AG09309 (cell line): ENCODE data around the gene SERTAD4.
A peak's percentile ranks its signal among the peaks of the same experiment; 100 is the strongest.

Experiments used
- DNase-seq: peaks from one replicate; pipeline ENCODE4 v3.0.0-alpha.2; 2010; ENCODE audit warnings: low read depth
- H3K4me3 ChIP-seq: 2 replicates; pipeline ENCODE4 v1.5.1; 2011; ENCODE audit warnings: mild to moderate bottlenecking, low read depth, low read length, moderate library complexity; ENCODE audit not compliant: control insufficient read depth
- TF ChIP-seq, protein P1 (sequence below): IDR thresholded peaks from 2 replicates; pipeline ENCODE4 v1.5.1; 2011; ENCODE audit warnings: mild to moderate bottlenecking, low read depth, low read length, inconsistent platforms; ENCODE audit not compliant: insufficient read depth, control insufficient read depth; ENCODE audit errors: missing control alignments

Gene SERTAD4

DNA sequence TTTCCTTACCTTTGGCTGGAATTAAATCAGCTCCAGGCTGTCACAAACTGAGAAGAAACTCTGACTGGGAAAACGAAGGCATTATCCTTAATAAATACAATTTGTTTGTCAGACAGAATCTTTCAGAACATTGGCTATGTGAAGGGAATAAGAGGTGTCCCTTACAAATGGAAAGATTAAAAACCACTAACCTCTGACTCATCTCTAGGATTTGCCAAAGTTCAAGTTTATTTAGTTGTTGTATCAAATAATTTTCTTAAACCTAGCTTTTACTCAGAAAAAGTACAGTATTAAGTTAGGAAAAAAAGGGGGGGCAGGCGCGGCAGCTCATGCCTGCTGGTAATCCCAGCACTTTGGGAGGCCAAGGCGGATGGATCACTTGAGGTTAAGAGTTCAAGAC is 15.7 kb downstream of the SERTAD4 start:
- TF ChIP-seq, protein P1, sequence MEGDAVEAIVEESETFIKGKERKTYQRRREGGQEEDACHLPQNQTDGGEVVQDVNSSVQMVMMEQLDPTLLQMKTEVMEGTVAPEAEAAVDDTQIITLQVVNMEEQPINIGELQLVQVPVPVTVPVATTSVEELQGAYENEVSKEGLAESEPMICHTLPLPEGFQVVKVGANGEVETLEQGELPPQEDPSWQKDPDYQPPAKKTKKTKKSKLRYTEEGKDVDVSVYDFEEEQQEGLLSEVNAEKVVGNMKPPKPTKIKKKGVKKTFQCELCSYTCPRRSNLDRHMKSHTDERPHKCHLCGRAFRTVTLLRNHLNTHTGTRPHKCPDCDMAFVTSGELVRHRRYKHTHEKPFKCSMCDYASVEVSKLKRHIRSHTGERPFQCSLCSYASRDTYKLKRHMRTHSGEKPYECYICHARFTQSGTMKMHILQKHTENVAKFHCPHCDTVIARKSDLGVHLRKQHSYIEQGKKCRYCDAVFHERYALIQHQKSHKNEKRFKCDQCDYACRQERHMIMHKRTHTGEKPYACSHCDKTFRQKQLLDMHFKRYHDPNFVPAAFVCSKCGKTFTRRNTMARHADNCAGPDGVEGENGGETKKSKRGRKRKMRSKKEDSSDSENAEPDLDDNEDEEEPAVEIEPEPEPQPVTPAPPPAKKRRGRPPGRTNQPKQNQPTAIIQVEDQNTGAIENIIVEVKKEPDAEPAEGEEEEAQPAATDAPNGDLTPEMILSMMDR, result no peak
- no peak for DNase-seq
- no peak overlapping the region for H3K4me3 ChIP-seq

DNA sequence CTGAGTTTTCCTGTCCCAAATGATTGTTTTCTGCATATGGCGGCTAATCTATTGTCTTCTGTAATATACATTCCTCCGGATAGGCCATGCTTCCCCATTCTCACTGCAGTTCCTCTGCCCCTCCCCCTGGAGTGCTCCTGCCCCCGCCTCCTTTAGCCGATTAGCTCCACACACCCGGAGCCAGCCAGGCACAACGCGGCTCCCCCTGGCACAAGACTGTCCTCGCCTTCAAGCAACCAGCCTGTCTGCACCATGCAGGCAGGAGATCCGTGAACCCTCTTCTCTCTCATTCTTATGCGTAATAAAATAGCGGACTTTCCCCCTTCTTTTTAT is 18.0 kb downstream of the SERTAD4 start:
- no peak for DNase-seq
- H3K4me3 ChIP-seq, result no peak overlapping the region
- TF ChIP-seq, protein P1, result no peak

DNA sequence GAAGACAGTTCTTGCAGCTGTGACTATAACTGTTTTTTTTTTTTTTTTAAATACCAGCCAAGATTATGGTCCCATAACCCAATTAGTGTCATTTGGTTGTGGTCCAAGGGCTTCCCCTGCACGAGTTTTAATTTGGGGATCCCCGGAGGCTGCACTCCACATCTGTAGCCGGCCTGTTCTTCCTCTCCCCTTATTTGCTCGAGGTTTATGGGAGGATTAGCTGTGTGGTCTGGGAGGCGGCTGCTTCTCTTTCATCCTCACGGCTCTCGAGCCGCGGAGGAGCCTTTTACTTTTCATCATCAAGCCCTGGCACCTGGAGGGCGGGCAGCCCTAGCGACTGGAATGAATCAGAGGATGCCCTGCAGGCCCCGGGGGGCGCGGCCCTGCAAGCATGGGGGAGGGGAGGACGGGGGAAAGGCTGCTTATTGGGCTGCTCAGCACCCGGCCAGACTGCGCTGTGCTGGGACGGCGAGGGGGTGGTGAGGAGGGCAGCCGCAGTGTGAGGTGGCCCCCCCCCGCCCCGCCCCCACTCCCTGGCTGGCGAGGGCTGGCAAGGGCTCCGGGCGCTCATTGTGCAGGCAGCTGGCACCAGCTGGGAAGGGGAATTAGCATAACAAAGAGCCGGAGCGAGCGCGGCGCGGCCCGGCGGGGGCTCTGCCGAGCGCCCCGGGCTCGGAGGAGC is 18.5 kb downstream of the SERTAD4 start:
- TF ChIP-seq, protein P1, result no peak
- no peak for DNase-seq
- H3K4me3 ChIP-seq, result peak overlapping the region; percentile 39

DNA sequence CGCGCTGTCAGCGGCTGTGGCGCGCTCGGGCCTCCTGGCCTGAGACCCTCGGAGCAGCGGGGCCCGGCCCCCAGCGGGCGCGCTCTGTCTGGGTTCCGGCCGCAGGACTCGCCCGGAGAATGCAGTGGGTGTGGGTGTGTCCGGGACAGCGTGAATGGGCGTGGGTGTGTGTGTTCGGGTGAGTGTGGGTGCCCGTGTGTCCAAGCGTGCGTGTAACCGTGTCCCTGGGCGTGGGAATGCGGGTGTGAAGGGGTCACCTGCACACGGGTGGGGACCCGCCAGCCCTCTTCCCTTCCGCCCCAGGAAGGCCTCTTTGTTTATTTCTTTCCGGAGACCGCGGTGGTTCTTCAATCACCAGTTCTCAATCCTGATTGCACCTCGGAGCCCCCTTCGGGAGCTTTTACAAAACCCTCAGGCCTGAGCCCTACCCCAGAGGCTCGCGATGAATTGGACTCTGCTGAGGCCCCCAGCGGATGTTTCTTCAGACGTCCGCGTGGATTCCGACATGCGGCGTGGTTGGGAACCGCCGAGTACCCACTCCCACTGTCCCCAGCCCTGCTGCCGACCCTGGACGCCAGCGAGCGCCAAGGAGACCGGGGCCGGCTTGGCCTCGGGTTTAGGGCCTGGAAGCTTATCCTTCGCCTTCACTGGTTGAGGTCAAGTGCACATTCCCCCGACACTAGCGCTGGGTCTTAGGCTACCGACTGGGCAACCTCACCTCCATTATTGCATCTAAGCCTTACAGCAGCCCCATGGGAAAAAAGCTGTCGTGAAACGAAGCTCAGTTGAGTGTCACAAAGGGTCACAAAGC is 19.3 kb downstream of the SERTAD4 start:
- no peak for DNase-seq
- TF ChIP-seq, protein P1, result no peak
- peak overlapping the region; percentile 26 for H3K4me3 ChIP-seq

DNA sequence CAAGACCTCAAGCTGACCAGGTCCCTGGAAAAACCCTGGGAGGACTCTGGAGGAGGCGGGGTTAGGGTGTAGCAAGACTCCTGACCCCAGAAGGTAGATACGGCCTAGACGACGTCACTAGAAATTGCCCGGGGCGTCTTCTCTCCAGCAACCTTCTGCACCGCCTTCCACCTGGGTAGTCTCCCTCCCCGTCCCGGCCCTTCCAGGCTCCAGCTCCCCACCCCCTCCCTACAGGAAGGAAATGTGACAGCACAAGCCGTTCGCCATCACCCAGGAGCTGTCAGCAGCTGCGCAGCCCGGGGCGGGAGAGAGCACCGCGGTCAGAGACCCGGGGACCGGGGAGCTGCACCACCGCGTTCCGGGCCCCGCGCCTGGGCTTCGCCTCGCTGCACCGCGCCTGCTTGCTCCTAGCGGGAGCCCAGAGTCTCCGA is 20.0 kb downstream of the SERTAD4 start:
- no peak overlapping the region for H3K4me3 ChIP-seq
- no peak for DNase-seq
- TF ChIP-seq, protein P1, result no peak

DNA sequence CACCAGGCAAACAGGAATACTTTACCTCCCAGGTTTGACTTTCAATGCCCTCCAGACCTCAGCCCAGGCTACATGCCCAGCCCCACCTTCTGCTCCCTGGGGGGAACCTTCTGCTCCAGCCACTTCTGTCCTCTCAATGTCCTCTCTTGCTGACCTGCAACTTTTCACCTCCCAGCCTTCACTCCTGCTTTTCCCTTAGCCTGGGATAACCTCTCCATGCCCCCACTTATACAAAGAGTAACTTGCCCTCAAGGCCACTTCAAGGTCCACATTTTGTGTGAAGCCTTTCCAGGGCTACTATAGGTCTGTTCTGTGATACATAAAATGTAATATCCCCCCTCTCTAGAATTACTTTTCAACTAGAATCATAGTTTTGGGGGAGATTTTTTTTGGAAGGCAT is 21.7 kb downstream of the SERTAD4 start:
- no peak overlapping the region for H3K4me3 ChIP-seq
- no peak for DNase-seq
- TF ChIP-seq, protein P1, result no peak
